GM21529 (cell line): ENCODE data around the gene CDC5L.

Experiments used
- ATAC-seq: cut with Tn5 transposase; IDR thresholded peaks from one replicate; pipeline ENCODE4 v1.9.1; 2021; ENCODE audit not compliant: unreplicated experiment

Gene CDC5L

DNA sequence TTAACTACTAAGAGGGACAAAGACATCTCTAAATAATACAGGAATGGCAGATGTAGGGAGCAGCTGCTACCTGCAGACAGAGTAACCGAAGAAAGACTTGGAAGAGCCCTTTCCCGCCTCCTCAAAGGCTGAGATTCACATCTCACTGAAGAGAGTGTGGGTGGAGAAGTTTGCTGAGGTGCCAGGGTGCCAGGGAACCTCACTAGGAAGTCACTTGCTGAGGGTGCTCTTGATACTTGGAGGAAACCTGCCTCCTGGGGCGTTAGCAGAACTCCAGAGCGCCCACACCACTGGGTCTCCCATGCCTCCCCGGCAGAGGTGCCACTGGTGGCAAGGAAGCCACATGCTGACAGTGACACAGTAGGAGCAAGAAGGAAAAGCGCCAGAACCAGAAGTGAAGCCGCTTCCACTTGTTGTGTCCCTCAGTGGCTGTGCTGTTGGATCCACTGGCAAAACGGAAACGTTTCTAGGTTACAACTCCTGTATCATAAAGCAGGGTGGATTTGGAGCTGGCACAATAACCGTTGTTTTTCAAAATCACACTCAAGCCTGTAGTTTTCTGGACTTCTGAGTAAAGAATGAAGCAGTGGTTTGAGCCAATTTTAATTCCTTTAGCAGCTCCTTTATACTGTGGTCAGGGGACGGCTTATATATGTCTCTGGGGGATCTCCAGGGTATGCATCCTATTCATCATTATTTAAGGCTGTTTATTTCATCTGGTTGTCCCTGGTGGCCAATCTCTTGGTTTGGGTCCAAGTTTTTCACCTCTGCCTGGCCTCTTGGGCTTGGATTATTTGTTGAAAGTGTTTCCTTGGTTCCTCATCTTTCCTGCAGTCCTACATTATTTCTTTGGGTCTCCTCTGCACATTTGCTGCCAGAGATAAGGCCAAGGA is 64.5 kb downstream of the CDC5L start:
- no peak for ATAC-seq

DNA sequence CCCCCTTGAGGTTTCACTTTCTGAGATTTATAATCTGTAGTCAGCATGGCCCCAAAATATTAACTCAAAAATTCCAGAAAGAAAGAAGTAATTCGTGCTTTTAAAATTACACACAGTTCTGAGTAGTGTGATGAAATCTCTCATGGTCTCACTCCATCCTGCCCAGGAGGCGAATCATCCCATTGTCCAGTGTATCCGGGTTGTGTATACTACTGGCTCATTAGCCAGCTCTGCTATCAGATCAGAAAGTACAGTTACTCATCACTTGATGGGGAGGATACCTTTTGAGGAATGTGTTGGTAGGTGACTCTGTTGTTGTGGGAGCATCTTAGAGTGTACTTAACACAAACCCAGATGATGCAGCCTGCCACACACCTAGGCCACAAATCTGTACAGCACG is 65.2 kb downstream of the CDC5L start:
- no peak for ATAC-seq

DNA sequence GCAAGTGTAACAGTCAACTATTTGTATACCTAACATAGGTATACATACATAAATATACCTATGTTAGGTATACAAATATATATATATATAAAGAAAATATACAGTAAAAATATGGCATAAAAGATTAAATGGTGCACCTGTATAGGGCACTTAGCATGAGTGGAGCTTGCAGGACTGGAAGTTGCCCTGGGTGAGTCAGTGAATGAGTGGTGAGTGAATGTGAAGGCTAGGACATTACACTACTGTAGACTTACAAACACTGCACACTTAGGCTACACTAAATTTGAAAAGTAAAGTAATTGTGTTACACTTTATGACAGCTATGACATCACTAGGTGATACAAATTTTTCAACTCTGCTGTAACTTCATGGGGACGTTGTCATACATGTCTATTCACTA is 65.6 kb downstream of the CDC5L start:
- no peak for ATAC-seq

DNA sequence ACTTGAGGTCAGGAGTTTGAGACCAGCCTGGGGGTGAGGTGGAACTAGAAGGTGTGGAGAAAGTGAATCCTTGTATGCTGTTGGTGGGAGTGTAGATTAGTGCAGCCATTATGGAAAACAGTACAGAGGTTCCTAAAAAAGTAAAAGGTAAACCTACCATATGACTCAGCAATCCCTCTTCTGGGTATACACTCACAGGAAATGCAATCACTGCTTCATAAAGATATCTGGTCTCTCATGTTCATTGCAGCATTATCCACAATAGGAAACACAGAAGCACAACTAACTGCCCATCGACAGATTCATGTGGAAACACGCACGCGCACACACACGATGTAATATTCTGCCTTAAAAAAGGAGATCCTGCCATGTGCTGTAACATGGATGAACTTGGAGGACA is 66.7 kb downstream of the CDC5L start:
- ATAC-seq, result no peak

DNA sequence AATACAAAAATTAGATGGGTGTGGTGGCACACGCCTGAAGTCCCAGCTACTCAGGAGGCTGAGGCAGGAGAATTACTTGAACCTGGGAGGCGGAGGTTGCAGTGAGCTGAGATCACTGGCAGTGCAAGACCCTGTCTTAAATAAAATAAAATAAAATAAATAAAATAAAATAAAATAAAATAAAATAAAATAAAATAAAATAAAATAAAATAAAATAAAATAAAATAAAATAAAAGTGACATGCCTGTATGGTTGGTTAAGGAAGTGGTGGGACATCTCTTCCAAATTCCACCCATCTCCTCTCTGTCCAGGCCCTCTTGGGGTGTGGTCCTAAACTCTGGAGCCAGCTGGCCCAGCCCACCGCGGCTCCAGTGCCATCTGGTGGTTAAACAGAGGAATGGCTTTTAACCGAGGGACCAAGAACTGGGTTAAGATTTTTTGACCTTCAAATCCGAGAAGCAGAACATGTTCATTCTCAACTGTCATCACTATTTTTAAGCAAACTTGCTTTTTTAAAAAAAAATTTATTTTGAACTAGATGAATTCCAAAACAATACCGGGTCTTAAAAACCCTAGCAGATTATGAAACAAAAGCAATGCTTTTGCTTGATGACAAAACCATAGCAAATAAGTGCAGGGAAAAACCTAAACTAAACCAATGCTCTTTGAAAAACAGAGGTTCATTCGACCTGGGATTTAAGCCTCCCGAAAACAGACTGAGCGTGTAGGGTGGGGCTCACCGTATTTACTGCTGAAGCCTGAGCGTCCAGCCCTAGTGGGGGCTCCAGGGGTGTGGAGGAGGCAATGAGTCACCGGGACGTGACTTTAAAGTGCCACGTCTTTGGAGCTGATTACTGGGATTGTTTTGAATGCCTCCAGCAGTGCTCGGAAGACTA is 68.8 kb downstream of the CDC5L start:
- ATAC-seq, result peak; percentile 84

DNA sequence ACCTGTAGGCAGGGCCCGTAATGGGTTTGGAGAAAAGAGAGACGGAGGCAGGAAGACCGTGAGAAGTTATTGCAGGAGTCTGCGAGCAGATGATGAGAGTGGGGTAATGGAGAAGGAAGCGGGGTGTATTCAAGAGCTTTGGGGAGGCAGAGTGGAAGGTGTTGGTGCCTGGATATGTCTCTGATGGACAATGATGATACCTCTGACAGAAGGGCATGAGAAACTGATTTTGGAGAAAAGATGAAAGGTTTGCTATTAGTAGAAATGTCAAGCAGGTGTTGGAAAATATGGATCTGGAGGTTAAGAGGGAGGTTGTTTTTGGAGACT is 69.4 kb downstream of the CDC5L start:
- ATAC-seq, result no peak

DNA sequence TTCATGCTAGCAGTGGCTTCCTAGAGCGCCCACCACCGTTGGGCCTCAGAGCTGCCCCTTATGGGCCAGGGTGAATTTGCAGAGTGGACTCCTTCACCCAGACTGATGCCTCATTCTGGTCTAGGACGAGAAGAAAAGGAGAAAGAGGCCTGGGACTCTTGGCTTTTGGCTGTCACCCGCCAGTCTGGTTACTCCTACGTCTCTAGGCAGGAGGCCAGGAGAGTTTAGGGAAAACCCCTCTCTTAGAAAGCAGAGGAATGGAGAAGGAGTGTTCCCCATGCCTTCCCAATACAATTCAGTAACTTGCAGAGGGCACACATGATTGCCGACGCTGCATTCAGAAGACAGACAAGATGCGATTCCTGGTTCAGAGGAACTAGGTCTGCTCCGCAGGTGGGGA is 70.1 kb downstream of the CDC5L start:
- no peak for ATAC-seq

DNA sequence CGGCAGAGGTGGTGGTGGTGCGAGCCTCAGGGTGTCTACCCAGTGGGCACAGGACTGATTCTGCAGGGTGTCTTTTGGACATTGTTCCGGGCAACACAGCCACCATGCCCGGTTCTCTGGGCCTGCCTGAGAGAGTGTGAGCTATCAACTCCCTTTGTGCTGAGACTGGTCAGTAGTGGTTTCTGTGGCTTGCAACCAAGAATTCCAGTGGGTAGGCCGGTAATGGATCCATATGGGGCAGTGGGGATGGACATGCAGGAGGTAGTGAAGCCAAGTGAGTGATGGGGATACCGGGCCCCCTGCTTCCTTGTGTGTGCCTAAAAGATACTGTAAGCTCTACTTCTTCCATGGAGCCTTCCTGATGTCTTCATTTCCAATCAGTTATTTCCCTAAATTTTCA is 71.0 kb downstream of the CDC5L start:
- ATAC-seq, result no peak

DNA sequence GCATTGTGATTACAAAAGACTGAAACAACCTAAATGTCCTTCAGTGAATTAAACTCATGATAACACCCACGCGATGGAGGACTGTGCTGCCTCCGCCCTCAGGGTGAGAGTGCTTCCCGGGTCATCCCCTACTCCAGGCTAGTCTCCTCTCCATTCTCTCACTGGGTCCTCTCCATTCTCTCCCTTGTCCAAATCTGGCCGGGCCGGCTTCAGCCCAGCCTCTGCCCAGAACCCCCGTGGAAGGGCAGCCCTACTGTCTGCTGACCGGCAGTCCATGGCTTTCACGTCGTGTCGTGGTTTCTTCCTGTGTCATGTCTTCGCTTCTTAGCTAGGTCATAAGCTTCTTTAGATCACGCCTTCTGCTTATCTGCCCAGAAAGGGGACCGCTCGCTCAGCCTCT is 74.8 kb downstream of the CDC5L start:
- ATAC-seq, result no peak

DNA sequence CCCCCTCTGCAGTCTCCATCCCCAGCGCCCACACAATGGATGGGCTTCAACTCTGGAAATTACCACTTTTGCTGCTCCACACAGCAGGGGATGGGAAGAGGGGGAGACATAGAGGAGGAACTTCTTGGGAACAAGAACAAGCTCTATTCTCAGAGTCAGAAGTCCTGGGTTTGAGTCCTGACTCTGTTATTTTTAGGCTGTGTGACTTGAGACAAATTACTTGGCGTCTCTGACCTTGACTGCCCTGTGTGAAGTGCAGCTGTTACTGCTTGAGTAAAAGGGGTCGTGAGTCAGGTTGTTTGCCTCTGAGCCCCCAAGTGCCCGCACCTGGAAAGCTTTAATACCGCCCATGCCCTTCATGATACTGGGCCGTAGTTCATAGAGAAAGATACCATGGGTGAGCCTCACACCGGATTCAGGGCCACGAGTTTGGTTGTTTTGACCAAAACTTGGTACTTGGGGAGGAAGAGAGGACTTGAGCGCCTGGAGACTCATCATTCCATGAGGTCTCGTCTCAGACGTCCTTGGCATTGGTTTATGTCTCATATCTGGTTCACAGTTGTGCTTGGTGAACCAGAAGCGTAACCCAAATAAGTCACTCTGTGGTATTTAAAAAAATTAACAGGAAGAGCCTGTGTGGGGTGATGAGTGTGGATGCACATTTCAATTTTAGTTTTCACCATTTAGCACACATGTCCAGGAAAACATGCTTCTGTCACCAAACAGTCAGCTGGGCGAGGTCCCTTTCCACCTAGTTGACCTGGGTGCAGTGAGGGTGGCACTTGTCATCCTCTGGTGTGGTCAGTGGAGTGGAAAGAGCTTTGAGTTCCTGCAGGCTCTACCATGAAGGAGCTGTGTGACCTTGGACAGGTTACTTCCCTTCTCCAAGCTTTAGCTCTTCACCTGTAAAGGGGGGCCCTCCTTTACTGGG is 75.6 kb downstream of the CDC5L start:
- no peak for ATAC-seq

DNA sequence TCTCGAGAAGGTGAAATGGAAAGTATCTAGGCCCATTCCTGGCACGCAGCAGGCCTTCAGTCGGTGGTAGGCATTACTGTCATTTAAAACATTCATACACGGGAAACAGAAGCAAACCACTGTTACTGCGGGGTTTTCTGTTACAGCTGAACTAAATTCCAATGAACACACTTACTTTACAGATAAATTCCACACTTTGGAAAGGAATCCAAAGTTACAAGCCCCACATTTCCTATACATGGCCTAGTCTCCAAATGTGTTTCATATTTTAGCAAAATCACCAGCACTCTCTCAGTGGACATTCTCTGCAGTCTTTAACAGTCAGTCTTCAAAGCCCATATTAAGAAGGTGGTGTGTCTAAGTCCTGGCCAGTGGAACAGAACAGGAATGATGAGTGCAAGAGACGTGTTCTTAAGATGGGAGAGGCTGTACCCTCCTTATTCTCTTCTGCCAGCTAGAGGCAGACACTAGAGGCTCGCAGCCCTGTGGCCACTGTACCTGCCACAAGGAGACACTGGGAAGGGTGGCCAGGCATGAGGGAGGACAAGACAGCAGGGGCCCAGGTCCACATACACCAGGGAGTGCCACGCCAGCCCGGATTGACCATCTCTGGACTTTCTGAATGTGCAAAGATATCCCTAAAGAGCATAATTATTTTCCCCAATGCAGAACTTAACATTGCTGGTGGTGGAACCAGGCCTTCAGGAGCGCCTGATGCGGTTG is 76.4 kb downstream of the CDC5L start:
- no peak for ATAC-seq

DNA sequence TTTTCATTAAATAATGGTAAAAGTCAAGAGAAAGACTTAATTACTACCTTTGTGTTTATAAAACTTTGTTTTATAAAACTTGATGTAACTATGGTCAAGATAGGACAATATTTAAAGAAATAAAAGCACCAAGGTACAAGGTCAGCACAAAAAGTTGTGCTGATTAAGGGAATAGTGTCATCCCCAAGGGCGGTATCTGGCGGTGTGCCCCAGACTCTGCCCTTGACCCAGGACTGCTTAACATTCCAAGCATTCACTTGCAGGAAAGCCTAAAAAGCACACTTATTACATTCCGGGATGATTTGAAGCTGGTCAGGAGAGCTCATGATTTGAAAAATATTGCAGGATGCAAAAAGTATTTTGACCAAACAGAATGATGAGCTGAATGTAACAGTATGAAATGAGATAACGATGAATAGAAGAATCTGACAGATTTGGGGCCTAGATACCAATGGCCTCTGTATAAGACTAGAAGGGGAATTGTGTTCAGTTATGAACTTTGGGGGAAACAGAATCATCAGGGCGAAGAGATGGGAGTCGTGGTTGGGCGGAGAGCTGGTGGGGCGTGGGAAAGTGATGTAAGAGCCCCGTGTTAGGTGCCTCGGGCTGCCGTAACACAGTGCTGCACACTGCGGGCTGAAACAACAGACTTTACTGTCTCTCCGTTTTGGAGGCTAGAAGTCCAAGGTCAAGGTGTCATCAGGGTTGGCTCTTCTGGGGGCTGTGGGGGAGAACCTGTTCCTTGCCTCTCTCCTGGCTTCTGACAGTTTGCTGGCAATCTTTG is 77.2 kb downstream of the CDC5L start:
- no peak for ATAC-seq

DNA sequence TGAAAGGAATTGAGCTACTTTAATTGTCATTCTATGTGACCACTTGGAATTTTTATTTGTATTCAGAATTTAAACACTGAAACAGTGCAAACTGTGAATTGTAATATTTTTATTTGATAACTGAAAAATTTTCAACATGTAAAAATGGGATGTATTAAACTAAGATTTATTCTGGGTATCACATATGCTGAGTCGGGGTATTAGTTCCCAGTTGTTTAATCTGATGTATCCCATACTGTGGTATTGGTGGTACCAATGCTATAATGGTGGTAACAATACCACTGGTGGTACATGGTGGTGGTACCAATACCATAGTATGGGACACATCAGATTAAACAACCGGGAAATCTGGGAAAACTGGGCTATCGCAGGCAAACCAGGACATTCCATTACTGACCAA is 79.4 kb downstream of the CDC5L start:
- no peak for ATAC-seq

DNA sequence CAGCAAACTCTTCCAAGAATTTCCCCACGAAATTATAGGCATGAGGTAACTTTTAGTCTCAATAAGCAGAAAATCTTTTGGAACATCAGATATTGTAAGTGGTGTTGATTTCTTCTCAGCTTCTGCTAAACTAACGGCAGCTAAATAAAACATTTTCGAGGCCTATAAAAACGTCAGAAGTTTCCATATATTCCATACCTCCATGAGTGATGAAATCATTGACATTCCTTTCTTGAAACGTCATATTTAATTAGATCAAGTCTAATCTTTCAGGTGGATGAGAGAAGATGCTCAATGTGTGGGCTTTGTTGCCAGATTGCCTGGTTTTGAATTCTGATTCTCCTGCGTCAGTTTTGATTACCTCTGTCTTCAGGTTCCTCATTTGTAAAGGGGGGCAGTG is 81.3 kb downstream of the CDC5L start:
- no peak for ATAC-seq

DNA sequence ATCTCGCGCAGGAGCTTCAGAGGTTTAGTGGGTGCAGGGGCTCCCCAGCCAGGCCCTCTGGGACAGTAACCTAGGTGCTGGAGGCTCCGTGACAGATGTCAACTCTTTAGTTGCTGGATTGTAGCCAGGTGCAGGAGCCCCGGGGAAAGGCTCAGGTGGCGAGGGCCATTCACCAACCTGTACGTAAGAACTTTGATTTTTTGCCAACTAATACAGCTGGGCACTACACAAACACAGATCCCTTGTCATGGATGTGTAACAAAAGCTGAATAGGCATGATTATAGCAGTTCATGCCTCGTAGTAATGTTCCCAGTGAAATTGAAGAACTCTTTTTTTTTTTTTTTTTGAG is 82.6 kb downstream of the CDC5L start:
- no peak for ATAC-seq

DNA sequence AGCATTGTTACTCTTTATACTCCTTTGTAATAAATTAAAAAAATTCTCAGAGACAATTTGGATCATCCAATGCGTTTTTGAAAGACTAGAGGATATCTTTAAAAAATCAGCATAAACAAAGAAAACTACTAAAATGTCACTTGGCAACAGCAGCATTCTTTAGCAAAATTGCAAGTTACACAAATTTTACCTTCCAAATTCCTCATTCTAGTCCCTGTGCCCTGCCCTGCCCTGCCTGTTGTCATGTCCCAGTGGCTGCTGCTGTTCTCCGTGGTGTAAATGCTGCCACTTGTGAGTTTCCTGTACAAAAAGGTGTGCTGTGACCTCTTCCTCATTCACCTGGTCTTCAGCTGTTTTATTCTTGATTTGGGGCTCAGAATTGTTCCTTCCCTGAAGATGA is 83.2 kb downstream of the CDC5L start:
- ATAC-seq, result no peak

DNA sequence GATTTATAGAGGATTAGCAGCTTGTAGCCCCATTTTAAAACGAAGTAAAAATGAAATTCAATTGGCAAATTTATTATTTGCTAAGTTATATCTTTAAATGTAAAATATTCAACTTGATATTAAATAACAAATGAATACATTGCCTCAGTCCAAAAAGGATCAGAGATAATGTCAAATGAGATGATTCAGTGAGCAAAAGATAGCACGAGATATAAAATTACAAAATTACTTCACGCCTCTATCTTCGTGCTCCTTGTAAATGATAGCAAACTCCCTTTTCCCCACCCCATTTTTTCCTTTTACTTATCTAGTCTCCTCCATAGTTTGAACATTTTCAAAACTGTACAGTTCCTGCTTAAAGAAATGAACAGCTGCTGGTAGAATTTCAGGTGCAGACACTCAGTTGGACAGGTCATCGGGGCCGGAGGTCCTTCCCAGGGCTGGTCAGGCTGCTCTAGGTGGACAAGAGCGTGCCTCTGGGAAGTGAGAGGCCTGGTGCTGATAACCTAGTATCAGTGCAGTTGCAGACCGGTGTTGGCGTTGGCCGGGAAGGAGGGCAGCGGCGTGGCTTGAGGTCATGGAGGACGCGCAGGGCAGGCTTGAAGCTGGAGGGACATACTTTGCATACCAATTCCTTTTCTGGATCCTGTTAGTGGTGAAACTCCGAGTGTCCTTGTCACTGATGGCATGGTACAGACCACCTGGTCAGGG is 83.9 kb downstream of the CDC5L start:
- no peak for ATAC-seq

DNA sequence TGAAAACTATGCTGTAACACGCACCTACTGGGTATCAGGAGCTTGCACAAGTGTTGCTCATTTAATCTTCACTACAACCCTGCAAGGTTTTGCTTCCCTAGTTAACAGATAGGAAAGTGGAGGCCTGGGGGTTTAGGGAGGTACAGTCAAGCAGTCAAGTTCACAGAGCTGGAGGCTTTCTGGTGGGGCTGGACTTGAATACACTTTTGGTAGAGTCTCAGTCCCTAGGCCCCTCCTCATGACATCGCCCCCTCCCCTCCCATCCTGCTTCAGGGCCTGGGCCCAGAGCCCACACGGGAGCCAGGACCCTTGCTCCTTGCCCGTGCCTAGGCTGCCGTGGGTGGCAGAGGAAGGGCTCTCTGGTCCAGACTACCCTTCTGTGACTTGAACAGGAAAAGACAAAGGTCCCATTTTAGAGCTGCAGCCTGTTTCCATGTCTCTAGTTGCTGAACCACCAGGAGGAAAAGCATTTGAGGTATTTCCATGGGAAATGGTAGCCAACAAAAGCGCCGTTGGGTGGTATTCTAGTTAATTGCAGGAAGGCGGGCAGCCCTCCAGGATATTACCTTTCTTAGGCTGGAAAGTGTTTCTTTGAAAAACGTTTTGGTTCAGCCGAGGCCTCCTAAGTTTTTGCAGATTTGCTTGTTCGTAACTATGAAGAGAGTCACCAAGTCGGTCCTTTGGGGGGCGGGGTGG is 84.9 kb downstream of the CDC5L start:
- no peak for ATAC-seq
